K562 (cell line): ENCODE data around the gene ZNF628.
"Not testable (repeated sequence)": the region's sequence is repeated elsewhere in the genome, so short reads cannot be mapped to it uniquely, and the experiment has no call there.

Experiments
- BDP1 ChIP-seq: IDR thresholded peaks from 3 replicates; pipeline ENCODE4 v1.6.1; 2011; ENCODE audit not compliant: insufficient read length, insufficient read depth
- CHCHD3 ChIP-seq: fragments of 250-450 bp; sonication (Bioruptor Pico); IDR thresholded peaks from 2 replicates; pipeline ENCODE4 v2.1.2; 2022; ENCODE audit warnings: mild to moderate bottlenecking
- FOXA1 ChIP-seq: fragments of 450-650 bp; IDR thresholded peaks from 2 replicates; pipeline ENCODE4 v1.6.1; 2016; ENCODE audit warnings: mild to moderate bottlenecking, borderline replicate concordance
- KLF6 ChIP-seq: fragments of 250-450 bp; sonication (Bioruptor Pico); IDR thresholded peaks from 2 replicates; pipeline ENCODE4 v1.4.0; 2020; ENCODE audit warnings: mild to moderate bottlenecking, moderate library complexity, borderline replicate concordance
- MXI1 ChIP-seq: IDR thresholded peaks from 2 replicates; pipeline ENCODE4 v1.6.1; 2011; ENCODE audit warnings: low read depth, mild to moderate bottlenecking, improper control_type of control experiment, low read length
- PTBP1 ChIP-seq: fragments of 200-400 bp; formaldehyde crosslinking; IDR thresholded peaks from 2 replicates; pipeline ENCODE4 v1.6.1; 2017; ENCODE audit warnings: low read depth, low read length
- SRF ChIP-seq, 2 experiments: fragments of 250-450, 450-650 bp in 1 of 2; sonication (Bioruptor Pico) in 1 of 2; sonication (generic) in 1 of 2; formaldehyde crosslinking; IDR thresholded peaks; 2 replicates each; pipeline versions ENCODE4 v1.5.0 to v1.5.1; 2020 to 2022; ENCODE audit warnings: mild to moderate bottlenecking in 1 of 2, missing genetic modification reagents in 1 of 2
- ZNF121 ChIP-seq: sonication (generic); formaldehyde crosslinking; conservative IDR thresholded peaks from 2 replicates; pipeline ENCODE4 v1.8.0; 2022; ENCODE audit warnings: missing genetic modification reagents
- ZNF764 ChIP-seq: fragments of 250-450 bp; sonication (Bioruptor Pico); IDR thresholded peaks from 2 replicates; pipeline ENCODE4 v1.4.0; 2020; ENCODE audit warnings: low read depth, mild to moderate bottlenecking, moderate library complexity
- TF ChIP-seq, protein P1 (sequence below): IDR thresholded peaks from 2 replicates; pipeline ENCODE4 v1.6.1; 2011; ENCODE audit warnings: borderline replicate concordance, low read depth, mild to moderate bottlenecking, moderate library complexity, low read length; ENCODE audit not compliant: insufficient read depth, poor library complexity, severe bottlenecking
- TF ChIP-seq, protein P2 (sequence below): fragments of 250-450 bp; sonication (Bioruptor Pico); IDR thresholded peaks from 2 replicates; pipeline ENCODE4 v1.5.0; 2020; ENCODE audit warnings: mild to moderate bottlenecking, borderline replicate concordance
- TF ChIP-seq, protein P3 (sequence below), 3 experiments: IDR thresholded peaks in 2 of 3; conservative IDR thresholded peaks in 1 of 3; 2 replicates each; pipeline ENCODE4 v1.5.1; 2011 to 2012; ENCODE audit warnings: low read length in 3 of 3, mild to moderate bottlenecking in 3 of 3, control low read depth in 2 of 3, improper control_type of control experiment in 1 of 3, inconsistent platforms in 1 of 3, low read depth in 1 of 3, mixed read lengths in 1 of 3, moderate library complexity in 1 of 3; ENCODE audit not compliant: insufficient read depth in 2 of 3
- TF ChIP-seq, protein P4 (sequence below): fragments of 250-450 bp; sonication (Bioruptor Pico); IDR thresholded peaks from 2 replicates; pipeline ENCODE4 v1.5.0; 2022; ENCODE audit warnings: mild to moderate bottlenecking

DNA sequence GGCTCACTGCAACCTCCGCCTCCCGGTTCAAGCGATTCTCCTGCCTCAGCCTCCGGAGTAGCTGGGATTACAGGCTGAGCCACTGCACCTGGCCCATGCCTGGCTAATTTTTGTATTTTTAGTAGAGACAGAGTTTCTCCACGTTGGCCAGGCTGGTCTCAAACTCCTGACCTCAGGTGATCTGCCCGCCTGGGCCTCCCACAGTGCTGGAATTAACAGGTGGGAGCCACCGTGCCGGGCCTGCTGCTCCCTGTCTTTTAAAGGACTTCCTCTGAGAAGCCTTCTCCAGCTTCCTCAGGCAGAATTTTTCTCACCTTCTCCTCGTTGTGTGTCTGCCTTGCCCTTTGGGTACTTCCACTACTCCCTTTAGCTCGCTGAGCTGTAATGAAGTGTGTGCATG, 20.4 kb downstream of the ZNF628 start:
- TF ChIP-seq, protein P1, sequence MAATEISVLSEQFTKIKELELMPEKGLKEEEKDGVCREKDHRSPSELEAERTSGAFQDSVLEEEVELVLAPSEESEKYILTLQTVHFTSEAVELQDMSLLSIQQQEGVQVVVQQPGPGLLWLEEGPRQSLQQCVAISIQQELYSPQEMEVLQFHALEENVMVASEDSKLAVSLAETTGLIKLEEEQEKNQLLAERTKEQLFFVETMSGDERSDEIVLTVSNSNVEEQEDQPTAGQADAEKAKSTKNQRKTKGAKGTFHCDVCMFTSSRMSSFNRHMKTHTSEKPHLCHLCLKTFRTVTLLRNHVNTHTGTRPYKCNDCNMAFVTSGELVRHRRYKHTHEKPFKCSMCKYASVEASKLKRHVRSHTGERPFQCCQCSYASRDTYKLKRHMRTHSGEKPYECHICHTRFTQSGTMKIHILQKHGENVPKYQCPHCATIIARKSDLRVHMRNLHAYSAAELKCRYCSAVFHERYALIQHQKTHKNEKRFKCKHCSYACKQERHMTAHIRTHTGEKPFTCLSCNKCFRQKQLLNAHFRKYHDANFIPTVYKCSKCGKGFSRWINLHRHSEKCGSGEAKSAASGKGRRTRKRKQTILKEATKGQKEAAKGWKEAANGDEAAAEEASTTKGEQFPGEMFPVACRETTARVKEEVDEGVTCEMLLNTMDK = not testable (repeated sequence)
- not testable (repeated sequence) for TF ChIP-seq ZNF764 (CRISPR knock-in tag); PTBP1; BDP1; CHCHD3 (CRISPR knock-in tag); KLF6 (CRISPR knock-in tag); FOXA1; ZNF121 (CRISPR knock-in tag); SRF (CRISPR knock-in tag; IDR thresholded peaks at IDR 0.05); MXI1
- TF ChIP-seq, protein P2, sequence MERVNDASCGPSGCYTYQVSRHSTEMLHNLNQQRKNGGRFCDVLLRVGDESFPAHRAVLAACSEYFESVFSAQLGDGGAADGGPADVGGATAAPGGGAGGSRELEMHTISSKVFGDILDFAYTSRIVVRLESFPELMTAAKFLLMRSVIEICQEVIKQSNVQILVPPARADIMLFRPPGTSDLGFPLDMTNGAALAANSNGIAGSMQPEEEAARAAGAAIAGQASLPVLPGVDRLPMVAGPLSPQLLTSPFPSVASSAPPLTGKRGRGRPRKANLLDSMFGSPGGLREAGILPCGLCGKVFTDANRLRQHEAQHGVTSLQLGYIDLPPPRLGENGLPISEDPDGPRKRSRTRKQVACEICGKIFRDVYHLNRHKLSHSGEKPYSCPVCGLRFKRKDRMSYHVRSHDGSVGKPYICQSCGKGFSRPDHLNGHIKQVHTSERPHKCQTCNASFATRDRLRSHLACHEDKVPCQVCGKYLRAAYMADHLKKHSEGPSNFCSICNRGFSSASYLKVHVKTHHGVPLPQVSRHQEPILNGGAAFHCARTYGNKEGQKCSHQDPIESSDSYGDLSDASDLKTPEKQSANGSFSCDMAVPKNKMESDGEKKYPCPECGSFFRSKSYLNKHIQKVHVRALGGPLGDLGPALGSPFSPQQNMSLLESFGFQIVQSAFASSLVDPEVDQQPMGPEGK = not testable (repeated sequence)
- TF ChIP-seq, protein P3, sequence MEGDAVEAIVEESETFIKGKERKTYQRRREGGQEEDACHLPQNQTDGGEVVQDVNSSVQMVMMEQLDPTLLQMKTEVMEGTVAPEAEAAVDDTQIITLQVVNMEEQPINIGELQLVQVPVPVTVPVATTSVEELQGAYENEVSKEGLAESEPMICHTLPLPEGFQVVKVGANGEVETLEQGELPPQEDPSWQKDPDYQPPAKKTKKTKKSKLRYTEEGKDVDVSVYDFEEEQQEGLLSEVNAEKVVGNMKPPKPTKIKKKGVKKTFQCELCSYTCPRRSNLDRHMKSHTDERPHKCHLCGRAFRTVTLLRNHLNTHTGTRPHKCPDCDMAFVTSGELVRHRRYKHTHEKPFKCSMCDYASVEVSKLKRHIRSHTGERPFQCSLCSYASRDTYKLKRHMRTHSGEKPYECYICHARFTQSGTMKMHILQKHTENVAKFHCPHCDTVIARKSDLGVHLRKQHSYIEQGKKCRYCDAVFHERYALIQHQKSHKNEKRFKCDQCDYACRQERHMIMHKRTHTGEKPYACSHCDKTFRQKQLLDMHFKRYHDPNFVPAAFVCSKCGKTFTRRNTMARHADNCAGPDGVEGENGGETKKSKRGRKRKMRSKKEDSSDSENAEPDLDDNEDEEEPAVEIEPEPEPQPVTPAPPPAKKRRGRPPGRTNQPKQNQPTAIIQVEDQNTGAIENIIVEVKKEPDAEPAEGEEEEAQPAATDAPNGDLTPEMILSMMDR (IDR thresholded peaks at IDR 0.05 in 2 of 3, conservative IDR thresholded peaks at IDR 0.05 in 1 of 3; ENCODE audit: insufficient read depth in 2 of 3, low read depth in 1 of 3, low read length in 3 of 3) = not testable (repeated sequence)
- TF ChIP-seq, protein P4, sequence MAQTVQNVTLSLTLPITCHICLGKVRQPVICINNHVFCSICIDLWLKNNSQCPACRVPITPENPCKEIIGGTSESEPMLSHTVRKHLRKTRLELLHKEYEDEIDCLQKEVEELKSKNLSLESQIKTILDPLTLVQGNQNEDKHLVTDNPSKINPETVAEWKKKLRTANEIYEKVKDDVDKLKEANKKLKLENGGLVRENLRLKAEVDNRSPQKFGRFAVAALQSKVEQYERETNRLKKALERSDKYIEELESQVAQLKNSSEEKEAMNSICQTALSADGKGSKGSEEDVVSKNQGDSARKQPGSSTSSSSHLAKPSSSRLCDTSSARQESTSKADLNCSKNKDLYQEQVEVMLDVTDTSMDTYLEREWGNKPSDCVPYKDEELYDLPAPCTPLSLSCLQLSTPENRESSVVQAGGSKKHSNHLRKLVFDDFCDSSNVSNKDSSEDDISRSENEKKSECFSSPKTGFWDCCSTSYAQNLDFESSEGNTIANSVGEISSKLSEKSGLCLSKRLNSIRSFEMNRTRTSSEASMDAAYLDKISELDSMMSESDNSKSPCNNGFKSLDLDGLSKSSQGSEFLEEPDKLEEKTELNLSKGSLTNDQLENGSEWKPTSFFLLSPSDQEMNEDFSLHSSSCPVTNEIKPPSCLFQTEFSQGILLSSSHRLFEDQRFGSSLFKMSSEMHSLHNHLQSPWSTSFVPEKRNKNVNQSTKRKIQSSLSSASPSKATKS (CRISPR knock-in tag) = not testable (repeated sequence)
